ENCODE data around the gene C12orf42. TPM values are rescaled to one million over a fixed set of nuclear protein-coding genes. Genes with fewer than 3 reads are reported as not detected.

The C12orf42 gene
- total and polyA plus RNA-seq, 10 of the 15 experiments (the other 5 are each of a cell fraction or from before 2014, with no cell fraction given) = 1.4 to 7.0 (median 2.4) TPM

DNA sequence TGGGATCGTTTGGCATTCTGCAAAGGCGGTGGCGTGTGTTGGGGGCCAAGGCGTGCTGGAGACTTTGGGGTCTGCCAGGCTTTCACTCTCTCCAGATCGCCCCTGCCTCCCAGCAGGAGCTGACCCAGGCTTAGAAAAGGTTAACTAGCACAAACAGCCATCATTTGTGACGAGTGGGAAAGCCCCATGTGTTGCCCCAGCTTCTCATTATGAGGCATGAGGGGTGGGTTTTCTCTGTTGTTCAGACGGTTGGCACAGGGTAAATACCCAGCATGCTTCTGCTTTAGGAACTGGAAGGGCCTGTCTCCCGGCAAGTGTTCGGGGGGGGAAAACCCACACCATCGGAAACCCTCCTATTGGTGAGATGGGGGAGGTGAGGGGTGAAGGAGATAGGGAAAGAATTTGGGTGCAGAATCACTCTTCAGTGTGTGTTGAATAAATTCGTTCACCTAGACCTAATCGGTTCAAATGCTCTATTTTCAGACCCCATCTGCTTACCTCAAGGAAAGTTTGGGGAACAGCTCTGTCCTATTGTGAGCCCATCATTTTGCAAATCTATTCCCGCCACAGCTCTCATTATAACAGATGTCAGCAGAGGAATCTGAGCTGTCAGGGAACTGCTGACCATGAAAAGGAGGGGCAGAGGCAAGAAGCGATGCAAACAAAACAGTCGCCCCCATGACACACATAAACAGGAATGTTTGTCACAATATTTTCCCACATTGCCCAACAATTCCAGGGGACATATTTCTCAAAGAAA lies 34.7 kb upstream of the C12orf42 start (continued):
- peak; percentile 33; the same call in 1 of the 2 replicates for TF ChIP-seq RUNX3 (IDR thresholded peaks at IDR 0.05; ENCODE audit: low read length)
- no peak for TF ChIP-seq NFXL1 (IDR thresholded peaks at IDR 0.05; ENCODE audit: borderline replicate concordance)
- TF ChIP-seq ZNF207 (IDR thresholded peaks at IDR 0.05; ENCODE audit: borderline replicate concordance) = no peak
- TF ChIP-seq, protein P1, sequence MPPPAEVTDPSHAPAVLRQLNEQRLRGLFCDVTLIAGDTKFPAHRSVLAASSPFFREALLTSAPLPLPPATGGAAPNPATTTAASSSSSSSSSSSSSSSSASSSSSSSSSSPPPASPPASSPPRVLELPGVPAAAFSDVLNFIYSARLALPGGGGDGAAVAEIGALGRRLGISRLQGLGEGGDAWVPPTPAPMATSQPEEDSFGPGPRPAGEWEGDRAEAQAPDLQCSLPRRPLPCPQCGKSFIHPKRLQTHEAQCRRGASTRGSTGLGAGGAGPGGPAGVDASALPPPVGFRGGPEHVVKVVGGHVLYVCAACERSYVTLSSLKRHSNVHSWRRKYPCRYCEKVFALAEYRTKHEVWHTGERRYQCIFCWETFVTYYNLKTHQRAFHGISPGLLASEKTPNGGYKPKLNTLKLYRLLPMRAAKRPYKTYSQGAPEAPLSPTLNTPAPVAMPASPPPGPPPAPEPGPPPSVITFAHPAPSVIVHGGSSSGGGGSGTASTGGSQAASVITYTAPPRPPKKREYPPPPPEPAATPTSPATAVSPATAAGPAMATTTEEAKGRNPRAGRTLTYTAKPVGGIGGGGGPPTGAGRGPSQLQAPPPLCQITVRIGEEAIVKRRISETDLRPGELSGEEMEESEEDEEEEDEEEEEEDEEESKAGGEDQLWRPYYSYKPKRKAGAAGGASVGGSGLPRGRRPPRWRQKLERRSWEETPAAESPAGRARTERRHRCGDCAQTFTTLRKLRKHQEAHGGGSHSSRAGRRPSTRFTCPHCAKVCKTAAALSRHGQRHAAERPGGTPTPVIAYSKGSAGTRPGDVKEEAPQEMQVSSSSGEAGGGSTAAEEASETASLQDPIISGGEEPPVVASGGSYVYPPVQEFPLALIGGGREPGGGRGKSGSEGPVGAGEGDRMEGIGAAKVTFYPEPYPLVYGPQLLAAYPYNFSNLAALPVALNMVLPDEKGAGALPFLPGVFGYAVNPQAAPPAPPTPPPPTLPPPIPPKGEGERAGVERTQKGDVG (CRISPR knock-in tag; IDR thresholded peaks at IDR 0.05) = no peak
- TF ChIP-seq SUZ12 (IDR thresholded peaks at IDR 0.05; ENCODE audit: unreplicated experiment) = no peak
- no peak for TF ChIP-seq FOS (IDR thresholded peaks at IDR 0.05; ENCODE audit: borderline replicate concordance, extremely low read depth, insufficient read length)
- TF ChIP-seq NRF1 (conservative IDR thresholded peaks at IDR 0.05; ENCODE audit: low read depth, low read length) = no peak

- DNase-seq (ENCODE audit: low read depth, low spot score) (no peak), FAIRE-seq (no peak), ATAC-seq (peak; percentile 11; the same call in 2 of the 3 replicates)
- CTCF ChIA-PET = interaction anchor here (1.0 to 5.2 kb wide), 6 partner anchors 8 to 581 kb away, joined by 3 to 42 read pairs (median 10); partner anchors contain the start of gene C12orf42
- no peaks in the 10 kb centered on the region for H3K79me2 ChIP-seq (ENCODE audit: control insufficient read depth, insufficient read depth, low read length)
- no peak overlapping the region for H3K27ac ChIP-seq (ENCODE audit: control insufficient read depth, insufficient read depth)
- intact Hi-C loops (cut with micrococcal nuclease; ENCODE audit: unreplicated experiment) = no loop called here
- no TSS peak for BruUV-seq (replicated peaks)
- H4K20me1 ChIP-seq (ENCODE audit: control insufficient read depth, insufficient read depth) = no peaks in the 10 kb centered on the region
- peaks cover 8% of the 10 kb centered on the region for H3K4me1 ChIP-seq (ENCODE audit: control insufficient read depth, insufficient read depth, low read length)
- RAD21 ChIA-PET (ENCODE audit: unreplicated experiment) = interaction anchor here (0.7 to 3.9 kb wide), 10 partner anchors 11 to 650 kb away, joined by 3 to 34 read pairs (median 4); partner anchors contain the start of gene C12orf42
- H3K27me3 ChIP-seq (replicated peaks in 1 of 2; ENCODE audit: control insufficient read depth in 2 of 2, insufficient read depth in 2 of 2, low read length in 1 of 2) = no peaks in the 10 kb centered on the region
- in situ Hi-C loops (cut with MboI) = loop anchor here (25.0 kb wide), 1 partner anchor 1592 kb away; no protein-coding TSS in a partner anchor
- no peak overlapping the region for H3K4me3 ChIP-seq
- TF ChIP-seq CBFB (IDR thresholded peaks at IDR 0.05; ENCODE audit: low read depth) = 0 out of 2 replicates have a peak, but pooled peaks have one; percentile 38
- TF ChIP-seq RUNX3 (IDR thresholded peaks at IDR 0.05; ENCODE audit: low read length) = peak; percentile 56; the same call in 1 of the 2 replicates
- TF ChIP-seq GATAD2B (conservative IDR thresholded peaks at IDR 0.05; ENCODE audit: low read depth) = no peak
- TF ChIP-seq PML (IDR thresholded peaks at IDR 0.05; ENCODE audit: low read length) = no peak
- no peak for TF ChIP-seq CEBPB (IDR thresholded peaks at IDR 0.05; ENCODE audit: borderline replicate concordance in 1 of 2, low read depth in 2 of 2, low read length in 2 of 2)
- no peak for TF ChIP-seq TCF12 (IDR thresholded peaks at IDR 0.05; ENCODE audit: low read depth, low read length)
- TF ChIP-seq SPI1 (IDR thresholded peaks at IDR 0.05; ENCODE audit: borderline replicate concordance, insufficient read depth, low read depth, low read length) = no peak
- TF ChIP-seq NBN (IDR thresholded peaks at IDR 0.05) = no peak
- no peak for TF ChIP-seq GABPA (IDR thresholded peaks at IDR 0.05; ENCODE audit: low read depth)
- TF ChIP-seq CREB1 (IDR thresholded peaks at IDR 0.05; ENCODE audit: low read depth) = no peak
- TF ChIP-seq SUZ12 (IDR thresholded peaks at IDR 0.05; ENCODE audit: unreplicated experiment) = no peak
- no peak for TF ChIP-seq ASH2L (IDR thresholded peaks at IDR 0.05; ENCODE audit: borderline replicate concordance, low read depth)
- no peak for TF ChIP-seq MXI1 (IDR thresholded peaks at IDR 0.05; ENCODE audit: low read depth, low read length)
- WGBS (ENCODE audit: insufficient coverage, insufficient replicate concordance, low lambda C conversion rate, missing lambda C conversion rate) = 15% methylated on average over 4 of the region's 4 CpGs
- no peaks in the 10 kb centered on the region for H3K36me3 ChIP-seq (ENCODE audit: control insufficient read depth in 2 of 2, insufficient read depth in 2 of 2, low read length in 1 of 2)
- SMC1A ChIA-PET (ENCODE audit: uncharacterized antibody, unreplicated experiment) = interaction anchor here (0.6 to 10.1 kb wide), 12 partner anchors 12 to 647 kb away, joined by 3 to 111 read pairs (median 5); no protein-coding TSS in a partner anchor
- POLR2A ChIA-PET = interaction anchor here (1.3 kb wide), 1 partner anchor 23 kb away, joined by 3 read pairs; no protein-coding TSS in a partner anchor
- no peak overlapping the region for H3K9ac ChIP-seq (ENCODE audit: control insufficient read depth, insufficient read depth, low read length)
- no peak overlapping the region for H3K4me2 ChIP-seq (ENCODE audit: control insufficient read depth, insufficient read depth)
- peak overlapping the region; percentile 20; the same call in 1 of the 2 replicates for H2AFZ ChIP-seq (ENCODE audit: control insufficient read depth, low read depth, low read length)
- H3K9me3 ChIP-seq (replicated peaks; ENCODE audit: control insufficient read depth, insufficient read depth, low read length) = no peaks in the 10 kb centered on the region; the same call in 2 of the 3 replicates
These were observed 33.5 kb upstream of the C12orf42 start for GRCh38 chr12:103529306-103529705.

Measured in GM12878 (cell line).